Sigmoid colon (tissue), 7 donors: ENCODE measurements around the gene ZNF777. TPM values are rescaled to one million over a fixed set of nuclear protein-coding genes. Genes with fewer than 3 reads are reported as not detected.
A peak's percentile ranks its signal among the peaks of the same experiment; 100 is the strongest.
"Not testable (repeated sequence)": the region's sequence is repeated elsewhere in the genome, so short reads cannot be mapped to it uniquely, and the experiment has no call there.

Experiments
- DNase-seq: peaks from one replicate; pipeline ENCODE4 v3.0.0-alpha.2; 2019
- H3K27ac ChIP-seq, 4 donors: fragments of 200-600 bp; sonication (generic); one replicate each; pipeline ENCODE4 v1.5.1; 2016 to 2019; ENCODE audit warnings: mild to moderate bottlenecking in 1 of 4
- H3K27me3 ChIP-seq, 3 donors: fragments of 200-600 bp; sonication (generic); one replicate each; pipeline ENCODE4 v1.5.1; 2019; ENCODE audit warnings: mild to moderate bottlenecking in 1 of 3
- H3K36me3 ChIP-seq, 4 donors: fragments of 200-600 bp; sonication (generic); one replicate each; pipeline ENCODE4 v1.5.1; 2016 to 2019
- H3K4me1 ChIP-seq, 4 donors: fragments of 200-600 bp; sonication (generic); one replicate each; pipeline ENCODE4 v1.5.1; 2017 to 2019
- H3K4me3 ChIP-seq, 4 donors: fragments of 200-600 bp; sonication (generic); one replicate each; pipeline ENCODE4 v1.5.1; 2017 to 2019; ENCODE audit warnings: mild to moderate bottlenecking in 2 of 4, moderate library complexity in 1 of 4
- H3K9me3 ChIP-seq, 4 donors: fragments of 200-600 bp in 3 of 4; sonication (generic) in 3 of 4; one replicate each; pipeline versions ENCODE4 v1.5.1 to v1.6.1; 2013 to 2019
- EP300 ChIP-seq, 4 donors: sonication (generic); formaldehyde crosslinking; IDR thresholded peaks; one replicate each; pipeline ENCODE4 v1.6.1; 2017; ENCODE audit warnings: antibody characterized with exemption in 4 of 4
- POLR2A ChIP-seq, 2 donors: fragments of 450-650 bp; IDR thresholded peaks; one replicate each; pipeline ENCODE4 v1.6.1; 2016; ENCODE audit warnings: antibody characterized with exemption in 2 of 2, mild to moderate bottlenecking in 2 of 2, moderate library complexity in 2 of 2
- POLR2AphosphoS5 ChIP-seq, 4 donors: sonication (generic); formaldehyde crosslinking; IDR thresholded peaks; one replicate each; pipeline ENCODE4 v1.6.1; 2017; ENCODE audit warnings: antibody characterized with exemption in 4 of 4
- WGBS, 2 donors: extraction: QIAGEN DNeasy Blood & Tissue Kit; methylation state at CpG; one replicate each; pipeline ENCODE4 v1.1.7; 2013; 5-methylcytosine and 5-hydroxymethylcytosine counted together
- intact Hi-C: fragments of 100-400 bp; cut with DNase I; formaldehyde crosslinking; loops from one replicate; pipeline ENCODE4 v1.15.1; 2023
- polyA plus RNA-seq, 3 donors: library from polyadenylated mRNA; stranded (reverse); fragments of 200-250 nt; gene quantifications; one replicate each; pipeline ENCODE4 v1.2.3, GENCODE V29; 2013
- total RNA-seq, 4 donors: library from RNA; depleted of rRNA; stranded (reverse); fragments of >200 nt; gene quantifications; one replicate each; pipeline ENCODE4 v1.1.0, GENCODE V29; 2016
- TF ChIP-seq, protein P1 (sequence below), 4 experiments: fragments of 450-650 bp in 3 of 4; fragments of 200-600 bp in 1 of 4; IDR thresholded peaks; one replicate each; pipeline ENCODE4 v1.5.1; 2016 to 2019; ENCODE audit warnings: antibody characterized with exemption in 4 of 4, mild to moderate bottlenecking in 3 of 4, moderate library complexity in 2 of 4
- donor health status: healthy with polysubstance abuse.
- donor health status: Bipolar disorder and iron deficiency.
- donor health status: healthy.

The ZNF777 gene
- total and polyA plus RNA-seq, 7 donors: 4.2 to 8.8 (median 6.6) TPM

DNA sequence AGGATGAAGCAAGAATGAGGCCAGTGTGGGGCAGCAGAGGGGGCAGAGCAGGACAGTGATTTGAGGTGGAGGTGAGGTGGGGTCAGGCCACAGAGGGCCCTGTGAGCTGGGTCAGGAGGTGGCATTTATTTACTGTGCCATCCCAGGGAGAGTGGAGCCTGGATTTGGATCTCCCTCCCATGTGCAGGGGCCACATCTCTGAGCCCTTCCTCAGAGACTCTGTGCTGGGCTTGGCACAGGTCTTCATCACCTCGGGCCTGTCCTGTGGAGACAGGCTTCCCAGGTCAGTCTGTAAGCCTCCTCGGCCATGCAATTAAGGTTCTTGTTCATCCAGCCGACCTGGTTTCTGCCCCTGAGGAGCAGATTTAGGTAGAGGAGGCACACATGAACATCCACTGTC lies 40.9 kb downstream of the ZNF777 start:
- peaks cover 0 to 11% (median 0%) of the 10 kb centered on the region in 3 donors for H3K27me3 ChIP-seq
- H3K27ac ChIP-seq: no peak overlapping the region
- H3K36me3 ChIP-seq: no peaks in the 10 kb centered on the region
- H3K9me3 ChIP-seq: no peaks in the 10 kb centered on the region
- DNase-seq: no peak
- peaks cover 0 to 18% (median 12%) of the 10 kb centered on the region in 4 donors for H3K4me1 ChIP-seq
- intact Hi-C loops: loop anchor here (5.0 kb wide), 1 partner anchor 77 kb away; the partner anchor contains the start of gene ZNF746
- WGBS, 2 donors: 85 to 89% methylated on average over 3 of the region's 3 CpGs
- TF ChIP-seq POLR2AphosphoS5 (IDR thresholded peaks at IDR 0.05) (no peak), POLR2A (IDR thresholded peaks at IDR 0.05) (no peak), EP300 (IDR thresholded peaks at IDR 0.05) (no peak)
- TF ChIP-seq, protein P1, sequence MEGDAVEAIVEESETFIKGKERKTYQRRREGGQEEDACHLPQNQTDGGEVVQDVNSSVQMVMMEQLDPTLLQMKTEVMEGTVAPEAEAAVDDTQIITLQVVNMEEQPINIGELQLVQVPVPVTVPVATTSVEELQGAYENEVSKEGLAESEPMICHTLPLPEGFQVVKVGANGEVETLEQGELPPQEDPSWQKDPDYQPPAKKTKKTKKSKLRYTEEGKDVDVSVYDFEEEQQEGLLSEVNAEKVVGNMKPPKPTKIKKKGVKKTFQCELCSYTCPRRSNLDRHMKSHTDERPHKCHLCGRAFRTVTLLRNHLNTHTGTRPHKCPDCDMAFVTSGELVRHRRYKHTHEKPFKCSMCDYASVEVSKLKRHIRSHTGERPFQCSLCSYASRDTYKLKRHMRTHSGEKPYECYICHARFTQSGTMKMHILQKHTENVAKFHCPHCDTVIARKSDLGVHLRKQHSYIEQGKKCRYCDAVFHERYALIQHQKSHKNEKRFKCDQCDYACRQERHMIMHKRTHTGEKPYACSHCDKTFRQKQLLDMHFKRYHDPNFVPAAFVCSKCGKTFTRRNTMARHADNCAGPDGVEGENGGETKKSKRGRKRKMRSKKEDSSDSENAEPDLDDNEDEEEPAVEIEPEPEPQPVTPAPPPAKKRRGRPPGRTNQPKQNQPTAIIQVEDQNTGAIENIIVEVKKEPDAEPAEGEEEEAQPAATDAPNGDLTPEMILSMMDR (IDR thresholded peaks at IDR 0.05): no peak
- H3K4me3 ChIP-seq: no peak overlapping the region

DNA sequence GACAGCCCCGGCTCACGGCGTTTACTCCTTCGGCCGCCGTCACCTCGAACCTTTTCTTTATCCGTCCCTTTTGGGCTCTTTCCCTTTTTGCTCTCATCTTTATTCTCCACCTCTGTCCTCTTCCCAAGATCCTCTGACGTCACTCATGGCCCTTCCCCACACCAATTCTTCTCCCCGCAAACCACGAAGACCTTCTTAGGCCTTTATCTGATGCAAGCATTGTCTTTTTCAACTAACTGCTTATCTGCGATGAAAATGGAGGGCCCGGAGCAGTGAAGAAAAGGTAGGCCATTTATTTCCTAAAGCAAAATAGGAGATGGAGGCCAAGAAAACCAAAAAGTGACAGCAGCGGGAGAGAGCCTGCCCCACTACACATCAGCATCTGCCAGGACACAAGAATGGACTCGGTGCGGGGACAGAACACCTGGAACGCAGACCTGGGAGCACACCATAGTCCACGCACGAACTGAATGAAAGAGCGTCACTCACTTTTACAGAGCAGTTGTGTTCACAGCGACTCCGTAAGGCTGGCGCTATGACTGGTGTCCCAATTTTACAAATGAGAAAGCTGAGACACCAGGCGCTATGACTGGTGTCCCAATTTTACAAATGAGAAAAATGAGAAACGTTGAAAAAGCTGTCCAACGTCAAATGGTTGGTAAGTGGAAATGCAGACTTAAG lies 45.3 kb downstream of the ZNF777 start:
- WGBS, 2 donors: 59 to 80% methylated on average over 26 of the region's 26 CpGs
- peak overlapping the region; percentile 22 to 58 (median 42) for H3K27ac ChIP-seq

DNA sequence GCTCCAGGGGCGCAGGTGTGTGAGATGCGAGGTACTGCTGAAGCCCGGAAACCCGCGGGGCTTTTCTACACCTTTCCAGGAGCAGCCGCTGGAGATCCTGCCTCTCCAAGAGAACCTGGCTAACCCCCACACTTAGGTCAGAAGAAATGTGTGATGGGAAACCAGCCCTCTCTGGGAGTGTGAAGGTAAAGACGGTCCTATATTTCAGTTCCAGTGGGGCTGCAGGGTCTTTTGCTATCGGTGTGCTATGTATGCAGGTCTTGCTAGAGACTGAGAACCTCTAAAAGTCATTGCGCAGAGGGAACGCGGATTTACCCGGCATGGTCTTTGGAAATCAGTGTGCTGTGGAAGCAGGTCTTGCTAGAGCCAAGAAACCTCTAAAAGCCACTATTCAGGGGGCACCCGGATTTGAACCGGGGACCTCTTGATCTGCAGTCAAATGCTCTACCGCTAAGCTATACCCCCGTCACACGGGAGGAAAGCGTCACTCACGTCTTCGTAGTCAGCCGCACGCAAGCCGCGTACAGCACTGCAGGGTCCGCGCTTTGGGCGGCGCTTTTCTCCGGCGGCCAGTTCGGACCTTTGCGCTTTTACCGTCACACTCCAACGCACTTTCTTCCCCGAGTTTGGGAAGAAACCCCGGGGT lies 46.0 kb downstream of the ZNF777 start:
- peak; percentile 87 for DNase-seq
- Histone ChIP-seq H3K4me3 (peak overlapping the region in 3 of 4 donors; percentile 22 to 39 (median 32)), H3K4me1 (peaks cover 0 to 9% (median 3%) of the 10 kb centered on the region in 4 donors), H3K27ac (peak overlapping the region; percentile 22 to 58 (median 42)), H3K27me3 (no peaks in the 10 kb centered on the region), H3K9me3 (no peaks in the 10 kb centered on the region), H3K36me3 (no peaks in the 10 kb centered on the region)
- no peak for TF ChIP-seq POLR2AphosphoS5 (IDR thresholded peaks at IDR 0.05)
- no peak for TF ChIP-seq POLR2A (IDR thresholded peaks at IDR 0.05)
- no peak for TF ChIP-seq EP300 (IDR thresholded peaks at IDR 0.05)
- TF ChIP-seq, protein P1 (IDR thresholded peaks at IDR 0.05): no peak
- intact Hi-C loops: no loop called here
- 12 to 37% methylated on average over 36 of the region's 36 CpGs for WGBS, 2 donors

More for the DNA sequence above, 45.3 kb downstream of the ZNF777 start:
- peak overlapping the region in 3 of 4 donors; percentile 22 to 39 (median 32) for H3K4me3 ChIP-seq
- H3K36me3 ChIP-seq: no peaks in the 10 kb centered on the region
- no peaks in the 10 kb centered on the region for H3K27me3 ChIP-seq
- peaks cover 0 to 9% (median 3%) of the 10 kb centered on the region in 4 donors for H3K4me1 ChIP-seq
- no peak for DNase-seq
- TF ChIP-seq EP300 (IDR thresholded peaks at IDR 0.05): no peak
- no peak for TF ChIP-seq POLR2AphosphoS5 (IDR thresholded peaks at IDR 0.05)
- TF ChIP-seq, protein P1 (IDR thresholded peaks at IDR 0.05): no peak
- no peak for TF ChIP-seq POLR2A (IDR thresholded peaks at IDR 0.05)
- H3K9me3 ChIP-seq: no peaks in the 10 kb centered on the region
- intact Hi-C loops: no loop called here

DNA sequence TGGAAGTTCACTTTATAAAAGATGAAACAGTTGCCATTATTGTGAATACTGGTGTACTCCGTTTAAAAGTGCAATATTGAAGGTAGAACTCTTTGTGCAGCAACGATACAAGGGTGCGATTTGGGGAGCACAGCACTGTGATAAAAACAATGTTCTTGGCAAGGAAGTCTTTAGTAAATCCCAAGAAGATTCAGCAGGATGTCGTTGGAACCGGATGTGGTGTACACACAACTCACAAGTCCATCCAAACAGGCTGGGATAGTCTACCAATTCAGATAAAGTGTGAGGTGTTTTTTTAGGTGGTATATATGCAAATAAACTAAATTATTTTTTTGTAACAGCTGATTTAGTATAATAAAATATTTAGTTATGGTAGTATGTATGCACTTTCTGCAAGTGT lies 46.7 kb downstream of the ZNF777 start:
- no peaks in the 10 kb centered on the region for H3K36me3 ChIP-seq
- intact Hi-C loops: no loop called here
- H3K4me1 ChIP-seq: peaks cover 0 to 9% (median 3%) of the 10 kb centered on the region in 4 donors
- no peaks in the 10 kb centered on the region for H3K27me3 ChIP-seq
- TF ChIP-seq, protein P1 (IDR thresholded peaks at IDR 0.05): no peak
- TF ChIP-seq EP300 (IDR thresholded peaks at IDR 0.05) (no peak), POLR2A (IDR thresholded peaks at IDR 0.05) (no peak), POLR2AphosphoS5 (IDR thresholded peaks at IDR 0.05) (no peak)
- H3K9me3 ChIP-seq: no peaks in the 10 kb centered on the region
- no peak for DNase-seq
- no peak overlapping the region for H3K27ac ChIP-seq
- WGBS, 2 donors: 51 to 61% methylated on average over 5 of the region's 5 CpGs
- no peak overlapping the region for H3K4me3 ChIP-seq

DNA sequence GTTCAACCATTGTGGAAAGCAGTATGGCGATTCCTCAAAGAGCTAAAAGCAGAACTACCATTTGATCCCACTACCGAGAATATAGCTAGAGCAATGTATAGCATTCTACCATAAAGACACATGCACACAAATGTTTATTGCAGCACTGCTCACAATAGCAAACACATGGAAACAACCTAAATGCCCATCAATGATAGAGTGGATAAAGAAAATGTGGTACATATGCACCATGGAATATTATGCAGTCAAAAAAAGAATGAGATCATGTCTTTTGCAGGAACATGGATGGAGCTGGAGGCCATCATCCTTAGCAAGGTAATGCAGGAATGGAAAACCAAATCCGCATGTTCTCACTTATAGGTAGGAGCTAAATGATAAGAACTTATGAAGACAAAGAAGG lies 47.8 kb downstream of the ZNF777 start:
- H3K9me3 ChIP-seq, intact Hi-C loops, DNase-seq, H3K27ac ChIP-seq, H3K4me1 ChIP-seq, H3K27me3 ChIP-seq, H3K36me3 ChIP-seq, H3K4me3 ChIP-seq: not testable (repeated sequence)
- 95 to 96% methylated on average over 3 of the region's 3 CpGs for WGBS, 2 donors
